ENCODE data around the gene CACNA2D1. TPM values are rescaled to one million over a fixed set of nuclear protein-coding genes. Genes with fewer than 3 reads are reported as not detected.

CACNA2D1 gene
- total RNA-seq, 1 experiment from 2014 or later: 36.2 TPM

DNA sequence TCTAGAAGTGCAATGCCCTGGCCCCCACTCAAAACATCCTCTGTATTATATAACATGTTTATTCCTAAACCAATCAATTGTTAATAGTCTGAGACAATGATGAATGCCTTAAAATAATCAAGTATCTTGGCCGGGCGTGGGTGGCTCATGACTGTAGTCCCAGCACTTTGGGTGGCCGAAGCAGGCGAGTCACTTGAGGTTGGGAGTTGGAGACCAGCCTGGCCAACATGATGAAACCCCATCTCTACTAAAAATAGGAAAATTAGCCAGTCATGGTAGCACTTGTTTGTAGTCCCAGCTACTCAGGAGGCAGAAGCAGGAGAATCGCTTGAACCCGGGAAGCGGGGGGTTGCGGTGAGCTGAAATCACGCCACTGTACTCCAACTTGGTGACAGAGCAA lies 29.4 kb upstream of the CACNA2D1 start:
- no peak overlapping the region for H3K4ac ChIP-seq (ENCODE audit: low read depth, low read length)
- H3K23me2 ChIP-seq (ENCODE audit: insufficient read length, low read depth, low read length, poor library complexity, severe bottlenecking): no peaks in the 10 kb centered on the region
- Mint-ChIP-seq H3K27ac (no peak overlapping the region), H3K4me3 (no peak overlapping the region), H3K9me3 (no peaks in the 10 kb centered on the region), H3K36me3 (ENCODE audit: insufficient read depth in 1 of 3, low read depth in 3 of 3) (no peaks in the 10 kb centered on the region), H3K27me3 (ENCODE audit: low read depth) (0 out of 2 replicates have a peak, but pooled peaks cover 1% of the 10 kb centered on the region), H3K4me1 (peaks cover 38 to 40% of the 10 kb centered on the region in 2 experiments)
- H3K18ac ChIP-seq (ENCODE audit: insufficient read length, low read depth, low read length): no peak overlapping the region
- no peak overlapping the region for H3K56ac ChIP-seq (ENCODE audit: insufficient read length, low read depth, low read length)
- no peak overlapping the region for H3K4me2 ChIP-seq (ENCODE audit: insufficient read depth, insufficient read length, low read length)
- H2BK15ac ChIP-seq (ENCODE audit: low read depth, low read length): no peak overlapping the region
- H3K9ac ChIP-seq (ENCODE audit: extremely low read depth, insufficient read length, low read length): no peak overlapping the region
- no peak overlapping the region for H3K14ac ChIP-seq (ENCODE audit: insufficient read depth, low read length)
- no peaks in the 10 kb centered on the region for H3K79me1 ChIP-seq (ENCODE audit: insufficient read depth, low read depth, low read length, poor library complexity, severe bottlenecking)
- no peak overlapping the region for H4K91ac ChIP-seq (ENCODE audit: insufficient read length, low read depth, low read length)
- no peak overlapping the region for H2BK5ac ChIP-seq (ENCODE audit: insufficient read length, low read length)
- H3K79me2 ChIP-seq (ENCODE audit: insufficient read depth, low read length): no peaks in the 10 kb centered on the region
- H2AFZ ChIP-seq (ENCODE audit: low read length): no peak overlapping the region
- no peaks in the 10 kb centered on the region for H4K20me1 ChIP-seq (ENCODE audit: control insufficient read depth, insufficient read depth, insufficient read length)
- H3K9me3 ChIP-seq (ENCODE audit: control insufficient read depth, low read depth, low read length): no peaks in the 10 kb centered on the region
- WGBS (ENCODE audit: extremely low coverage, insufficient read length, low lambda C conversion rate): no CpG with 5 or more reads among the region's 9 CpGs
- H2BK20ac ChIP-seq (ENCODE audit: low read depth, low read length, poor library complexity, severe bottlenecking): no peak overlapping the region
- TF ChIP-seq, protein P1, sequence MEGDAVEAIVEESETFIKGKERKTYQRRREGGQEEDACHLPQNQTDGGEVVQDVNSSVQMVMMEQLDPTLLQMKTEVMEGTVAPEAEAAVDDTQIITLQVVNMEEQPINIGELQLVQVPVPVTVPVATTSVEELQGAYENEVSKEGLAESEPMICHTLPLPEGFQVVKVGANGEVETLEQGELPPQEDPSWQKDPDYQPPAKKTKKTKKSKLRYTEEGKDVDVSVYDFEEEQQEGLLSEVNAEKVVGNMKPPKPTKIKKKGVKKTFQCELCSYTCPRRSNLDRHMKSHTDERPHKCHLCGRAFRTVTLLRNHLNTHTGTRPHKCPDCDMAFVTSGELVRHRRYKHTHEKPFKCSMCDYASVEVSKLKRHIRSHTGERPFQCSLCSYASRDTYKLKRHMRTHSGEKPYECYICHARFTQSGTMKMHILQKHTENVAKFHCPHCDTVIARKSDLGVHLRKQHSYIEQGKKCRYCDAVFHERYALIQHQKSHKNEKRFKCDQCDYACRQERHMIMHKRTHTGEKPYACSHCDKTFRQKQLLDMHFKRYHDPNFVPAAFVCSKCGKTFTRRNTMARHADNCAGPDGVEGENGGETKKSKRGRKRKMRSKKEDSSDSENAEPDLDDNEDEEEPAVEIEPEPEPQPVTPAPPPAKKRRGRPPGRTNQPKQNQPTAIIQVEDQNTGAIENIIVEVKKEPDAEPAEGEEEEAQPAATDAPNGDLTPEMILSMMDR (conservative IDR thresholded peaks at IDR 0.05): no peak
- H3T11ph ChIP-seq (ENCODE audit: low read length): no peak overlapping the region
- H3K27ac ChIP-seq (ENCODE audit: insufficient read length, low read depth, low read length): no peak overlapping the region
- peaks cover 6% of the 10 kb centered on the region; the same call in 1 of the 2 replicates for H3K4me1 ChIP-seq (ENCODE audit: insufficient read depth, low read length)
- no peak for DNase-seq
- no peak overlapping the region for H3K23ac ChIP-seq (ENCODE audit: insufficient read length, low read depth, low read length)
- H2BK120ac ChIP-seq (ENCODE audit: low read depth, low read length, poor library complexity, severe bottlenecking): no peak overlapping the region
- no peak overlapping the region for H2BK12ac ChIP-seq (ENCODE audit: insufficient read length, low read depth, low read length)
- H3K27me3 ChIP-seq (ENCODE audit: insufficient read depth, low read length): no peaks in the 10 kb centered on the region
- no peak overlapping the region for H4K8ac ChIP-seq (replicated peaks; ENCODE audit: insufficient read length, low read depth, low read length)
- no peak overlapping the region for H2AK5ac ChIP-seq (ENCODE audit: insufficient read length, low read length)
- no peak overlapping the region for H4K5ac ChIP-seq (ENCODE audit: insufficient read length, low read depth, low read length)
